Measurements from ENCODE around the gene MEST. TPM values are rescaled to one million over a fixed set of nuclear protein-coding genes. Genes with fewer than 3 reads are reported as not detected.

Gene MEST
- polyA plus RNA-seq, 1 donor from 2014 or later, result 136 TPM

- no peak overlapping the region for H3K27ac ChIP-seq (ENCODE audit: low read length)
- H3K9ac ChIP-seq (ENCODE audit: low read length), result no peak overlapping the region
- H3K4me3 ChIP-seq (ENCODE audit: low read length), result no peak overlapping the region
- H3K79me2 ChIP-seq (replicated peaks; ENCODE audit: insufficient read depth, low read length), result peaks cover 38% of the 10 kb centered on the region
- H3K36me3 ChIP-seq (ENCODE audit: insufficient read depth, low read length), result peaks cover 35% of the 10 kb centered on the region
- H3K27me3 ChIP-seq (ENCODE audit: insufficient read depth, low read depth, low read length), result no peaks in the 10 kb centered on the region
- H3F3A ChIP-seq (ENCODE audit: insufficient read depth, low read length, poor library complexity, severe bottlenecking), result no peaks in the 10 kb centered on the region
- H3K9me3 ChIP-seq (ENCODE audit: low read length), result no peaks in the 10 kb centered on the region
- TF ChIP-seq EZH2 (IDR thresholded peaks at IDR 0.05; ENCODE audit: borderline replicate concordance, insufficient read depth, low read length, poor library complexity, severe bottlenecking) (no peak), EP300 (conservative IDR thresholded peaks at IDR 0.05; ENCODE audit: poor library complexity, severe bottlenecking) (no peak), MXI1 (conservative IDR thresholded peaks at IDR 0.05; ENCODE audit: poor library complexity, severe bottlenecking) (no peak), RAD21 (conservative IDR thresholded peaks at IDR 0.05) (no peak), SMC3 (conservative IDR thresholded peaks at IDR 0.05; ENCODE audit: poor library complexity) (no peak), TAF1 (IDR thresholded peaks at IDR 0.05; ENCODE audit: low read depth) (no peak), POLR2AphosphoS5 (IDR thresholded peaks at IDR 0.05) (no peak)
- TF ChIP-seq, protein P1, sequence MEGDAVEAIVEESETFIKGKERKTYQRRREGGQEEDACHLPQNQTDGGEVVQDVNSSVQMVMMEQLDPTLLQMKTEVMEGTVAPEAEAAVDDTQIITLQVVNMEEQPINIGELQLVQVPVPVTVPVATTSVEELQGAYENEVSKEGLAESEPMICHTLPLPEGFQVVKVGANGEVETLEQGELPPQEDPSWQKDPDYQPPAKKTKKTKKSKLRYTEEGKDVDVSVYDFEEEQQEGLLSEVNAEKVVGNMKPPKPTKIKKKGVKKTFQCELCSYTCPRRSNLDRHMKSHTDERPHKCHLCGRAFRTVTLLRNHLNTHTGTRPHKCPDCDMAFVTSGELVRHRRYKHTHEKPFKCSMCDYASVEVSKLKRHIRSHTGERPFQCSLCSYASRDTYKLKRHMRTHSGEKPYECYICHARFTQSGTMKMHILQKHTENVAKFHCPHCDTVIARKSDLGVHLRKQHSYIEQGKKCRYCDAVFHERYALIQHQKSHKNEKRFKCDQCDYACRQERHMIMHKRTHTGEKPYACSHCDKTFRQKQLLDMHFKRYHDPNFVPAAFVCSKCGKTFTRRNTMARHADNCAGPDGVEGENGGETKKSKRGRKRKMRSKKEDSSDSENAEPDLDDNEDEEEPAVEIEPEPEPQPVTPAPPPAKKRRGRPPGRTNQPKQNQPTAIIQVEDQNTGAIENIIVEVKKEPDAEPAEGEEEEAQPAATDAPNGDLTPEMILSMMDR (IDR thresholded peaks at IDR 0.05; ENCODE audit: poor library complexity, severe bottlenecking), result no peak
- TF ChIP-seq, protein P2, sequence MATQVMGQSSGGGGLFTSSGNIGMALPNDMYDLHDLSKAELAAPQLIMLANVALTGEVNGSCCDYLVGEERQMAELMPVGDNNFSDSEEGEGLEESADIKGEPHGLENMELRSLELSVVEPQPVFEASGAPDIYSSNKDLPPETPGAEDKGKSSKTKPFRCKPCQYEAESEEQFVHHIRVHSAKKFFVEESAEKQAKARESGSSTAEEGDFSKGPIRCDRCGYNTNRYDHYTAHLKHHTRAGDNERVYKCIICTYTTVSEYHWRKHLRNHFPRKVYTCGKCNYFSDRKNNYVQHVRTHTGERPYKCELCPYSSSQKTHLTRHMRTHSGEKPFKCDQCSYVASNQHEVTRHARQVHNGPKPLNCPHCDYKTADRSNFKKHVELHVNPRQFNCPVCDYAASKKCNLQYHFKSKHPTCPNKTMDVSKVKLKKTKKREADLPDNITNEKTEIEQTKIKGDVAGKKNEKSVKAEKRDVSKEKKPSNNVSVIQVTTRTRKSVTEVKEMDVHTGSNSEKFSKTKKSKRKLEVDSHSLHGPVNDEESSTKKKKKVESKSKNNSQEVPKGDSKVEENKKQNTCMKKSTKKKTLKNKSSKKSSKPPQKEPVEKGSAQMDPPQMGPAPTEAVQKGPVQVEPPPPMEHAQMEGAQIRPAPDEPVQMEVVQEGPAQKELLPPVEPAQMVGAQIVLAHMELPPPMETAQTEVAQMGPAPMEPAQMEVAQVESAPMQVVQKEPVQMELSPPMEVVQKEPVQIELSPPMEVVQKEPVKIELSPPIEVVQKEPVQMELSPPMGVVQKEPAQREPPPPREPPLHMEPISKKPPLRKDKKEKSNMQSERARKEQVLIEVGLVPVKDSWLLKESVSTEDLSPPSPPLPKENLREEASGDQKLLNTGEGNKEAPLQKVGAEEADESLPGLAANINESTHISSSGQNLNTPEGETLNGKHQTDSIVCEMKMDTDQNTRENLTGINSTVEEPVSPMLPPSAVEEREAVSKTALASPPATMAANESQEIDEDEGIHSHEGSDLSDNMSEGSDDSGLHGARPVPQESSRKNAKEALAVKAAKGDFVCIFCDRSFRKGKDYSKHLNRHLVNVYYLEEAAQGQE (IDR thresholded peaks at IDR 0.05; ENCODE audit: borderline replicate concordance), result no peak
- no peak overlapping the region for H3K4me2 ChIP-seq (ENCODE audit: low read length)
- no peak overlapping the region for H2AFZ ChIP-seq (ENCODE audit: low read depth, low read length)
- H4K20me1 ChIP-seq (ENCODE audit: insufficient read depth), result peaks cover 21% of the 10 kb centered on the region
- H3K9me2 ChIP-seq (ENCODE audit: insufficient read depth, low read length), result no peaks in the 10 kb centered on the region
These were observed 21.6 kb downstream of the MEST start for GRCh38 chr7:130513447-130513846.

GRCh38 chr7:130515315-130516040, 23.6 kb downstream of the MEST start:
- TF ChIP-seq, protein P2 (IDR thresholded peaks at IDR 0.05; ENCODE audit: borderline replicate concordance), result no peak
- TF ChIP-seq RAD21 (conservative IDR thresholded peaks at IDR 0.05), result no peak
- TF ChIP-seq TAF1 (IDR thresholded peaks at IDR 0.05; ENCODE audit: low read depth), result no peak
- TF ChIP-seq, protein P1 (IDR thresholded peaks at IDR 0.05; ENCODE audit: poor library complexity, severe bottlenecking), result no peak
- no peak for TF ChIP-seq SMC3 (conservative IDR thresholded peaks at IDR 0.05; ENCODE audit: poor library complexity)
- no peak for TF ChIP-seq MXI1 (conservative IDR thresholded peaks at IDR 0.05; ENCODE audit: poor library complexity, severe bottlenecking)
- no peak for TF ChIP-seq POLR2AphosphoS5 (IDR thresholded peaks at IDR 0.05)
- TF ChIP-seq EP300 (conservative IDR thresholded peaks at IDR 0.05; ENCODE audit: poor library complexity, severe bottlenecking), result no peak
- no peak for TF ChIP-seq EZH2 (IDR thresholded peaks at IDR 0.05; ENCODE audit: borderline replicate concordance, insufficient read depth, low read length, poor library complexity, severe bottlenecking)
- Histone ChIP-seq H3K4me3 (ENCODE audit: low read length) (no peak overlapping the region), H3K4me2 (ENCODE audit: low read length) (no peak overlapping the region), H3K27me3 (ENCODE audit: insufficient read depth, low read depth, low read length) (no peaks in the 10 kb centered on the region), H2AFZ (ENCODE audit: low read depth, low read length) (no peak overlapping the region), H3K9me3 (ENCODE audit: low read length) (no peaks in the 10 kb centered on the region), H3K36me3 (ENCODE audit: insufficient read depth, low read length) (peaks cover 26% of the 10 kb centered on the region), H3K27ac (ENCODE audit: low read length) (no peak overlapping the region), H4K20me1 (ENCODE audit: insufficient read depth) (peaks cover 22% of the 10 kb centered on the region), H3K9ac (ENCODE audit: low read length) (no peak overlapping the region), H3K79me2 (replicated peaks; ENCODE audit: insufficient read depth, low read length) (peaks cover 24% of the 10 kb centered on the region), H3F3A (ENCODE audit: insufficient read depth, low read length, poor library complexity, severe bottlenecking) (no peaks in the 10 kb centered on the region), H3K9me2 (ENCODE audit: insufficient read depth, low read length) (no peaks in the 10 kb centered on the region)
